Calu3 (cell line): ENCODE measurements around the gene CADM3. TPM values are rescaled to one million over a fixed set of nuclear protein-coding genes. Genes with fewer than 3 reads are reported as not detected.

Source experiments
- BruUV-seq: library from RNA; stranded (reverse); fragments of 400-500 nt; replicated peaks from 2 replicates; lab custom pipeline; 2021; lab: Mats Ljungman, UMichigan
- CTCF ChIA-PET: fragments of 300-600 bp; sonication (Branson Sonifier 250); formaldehyde crosslinking; loops from one replicate; lab custom pipeline; 2022; ENCODE audit warnings: antibody characterized with exemption; lab: Charles Lee
- DNase-seq: peaks from one replicate; pipeline ENCODE4 v3.0.0; 2022
- H3K27ac Mint-ChIP-seq: one replicate; pipeline ENCODE4 v1.8.0; 2022; ENCODE audit warnings: mixed read lengths; ENCODE audit not compliant: unreplicated experiment
- H3K27me3 Mint-ChIP-seq: one replicate; pipeline ENCODE4 v1.8.0; 2022; ENCODE audit warnings: mixed read lengths; ENCODE audit not compliant: unreplicated experiment
- H3K36me3 Mint-ChIP-seq: one replicate; pipeline ENCODE4 v1.8.0; 2022; ENCODE audit warnings: mild to moderate bottlenecking, moderate library complexity, mixed read lengths; ENCODE audit not compliant: insufficient read depth, unreplicated experiment
- H3K4me1 Mint-ChIP-seq: one replicate; pipeline ENCODE4 v1.8.0; 2022; ENCODE audit warnings: mild to moderate bottlenecking, low read depth, mixed read lengths; ENCODE audit not compliant: unreplicated experiment
- H3K4me3 Mint-ChIP-seq: one replicate; pipeline ENCODE4 v1.8.0; 2022; ENCODE audit warnings: mild to moderate bottlenecking, low read depth, moderate library complexity, mixed read lengths; ENCODE audit not compliant: unreplicated experiment
- H3K9me3 Mint-ChIP-seq: one replicate; pipeline ENCODE4 v1.8.0; 2022; ENCODE audit warnings: low read depth, mixed read lengths; ENCODE audit not compliant: unreplicated experiment
- intact Hi-C: fragments of 100-400 bp; cut with micrococcal nuclease; formaldehyde crosslinking; loops from one replicate; pipeline ENCODE4 v1.10.0; 2022; ENCODE audit not compliant: unreplicated experiment
- total RNA-seq: library from RNA; stranded (reverse); gene quantifications from 2 replicates; pipeline ENCODE4 v1.2.3, GENCODE V29; 2022
- TF ChIP-seq, protein P1 (sequence below): fragments of 200-600 bp; IDR thresholded peaks from one replicate; pipeline ENCODE4 v1.8.0; 2022; ENCODE audit warnings: antibody characterized with exemption; ENCODE audit not compliant: unreplicated experiment

CADM3 gene
- total RNA-seq, 1 experiment from 2014 or later, result not detected

DNA sequence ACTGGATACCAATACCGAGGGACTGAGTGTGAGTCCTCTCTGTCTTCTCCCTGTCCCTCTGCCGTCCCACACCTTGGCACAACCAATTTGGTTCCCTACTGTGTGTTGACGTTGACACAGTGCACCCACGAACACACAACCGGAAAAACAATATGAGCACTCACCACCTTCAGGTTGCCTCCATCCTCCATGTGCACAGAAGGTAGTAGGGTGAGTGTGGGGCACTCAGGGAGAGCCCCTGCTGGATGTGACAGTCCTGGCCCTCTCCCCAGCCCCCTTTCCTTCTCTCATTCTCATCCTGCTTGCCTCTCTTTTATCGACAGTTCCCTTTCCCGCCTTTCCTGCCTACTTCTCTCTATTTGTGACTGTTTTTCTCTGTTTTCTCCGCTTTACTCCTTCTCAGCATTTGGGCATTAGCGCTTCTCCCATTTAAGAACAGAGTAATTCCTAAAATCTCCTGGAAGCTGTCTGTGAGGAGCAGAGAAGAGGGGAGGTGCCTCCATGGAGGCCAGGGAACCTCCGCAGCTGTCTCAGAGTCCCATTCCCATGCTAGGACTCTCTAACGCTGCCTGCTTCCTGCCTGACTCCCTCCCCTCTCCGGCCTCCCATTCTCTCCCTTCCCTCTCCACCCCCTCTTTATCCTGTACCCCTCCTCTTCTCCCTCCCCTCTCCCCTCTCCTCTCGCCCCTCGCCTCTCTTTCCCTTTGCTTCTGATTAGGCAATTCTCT, 16.4 kb downstream of the CADM3 start:
- BruUV-seq, result no TSS peak
- H3K4me3 Mint-ChIP-seq, result no peak overlapping the region
- no peaks in the 10 kb centered on the region for H3K4me1 Mint-ChIP-seq
- intact Hi-C loops, result no loop called here
- H3K36me3 Mint-ChIP-seq, result no peaks in the 10 kb centered on the region
- peaks cover 93% of the 10 kb centered on the region for H3K27me3 Mint-ChIP-seq
- no peaks in the 10 kb centered on the region for H3K9me3 Mint-ChIP-seq
- CTCF ChIA-PET, result interaction anchor here (1.8 kb wide), 1 partner anchor 10 kb away, joined by 5 read pairs; no protein-coding TSS in a partner anchor
- DNase-seq, result no peak
- TF ChIP-seq, protein P1, sequence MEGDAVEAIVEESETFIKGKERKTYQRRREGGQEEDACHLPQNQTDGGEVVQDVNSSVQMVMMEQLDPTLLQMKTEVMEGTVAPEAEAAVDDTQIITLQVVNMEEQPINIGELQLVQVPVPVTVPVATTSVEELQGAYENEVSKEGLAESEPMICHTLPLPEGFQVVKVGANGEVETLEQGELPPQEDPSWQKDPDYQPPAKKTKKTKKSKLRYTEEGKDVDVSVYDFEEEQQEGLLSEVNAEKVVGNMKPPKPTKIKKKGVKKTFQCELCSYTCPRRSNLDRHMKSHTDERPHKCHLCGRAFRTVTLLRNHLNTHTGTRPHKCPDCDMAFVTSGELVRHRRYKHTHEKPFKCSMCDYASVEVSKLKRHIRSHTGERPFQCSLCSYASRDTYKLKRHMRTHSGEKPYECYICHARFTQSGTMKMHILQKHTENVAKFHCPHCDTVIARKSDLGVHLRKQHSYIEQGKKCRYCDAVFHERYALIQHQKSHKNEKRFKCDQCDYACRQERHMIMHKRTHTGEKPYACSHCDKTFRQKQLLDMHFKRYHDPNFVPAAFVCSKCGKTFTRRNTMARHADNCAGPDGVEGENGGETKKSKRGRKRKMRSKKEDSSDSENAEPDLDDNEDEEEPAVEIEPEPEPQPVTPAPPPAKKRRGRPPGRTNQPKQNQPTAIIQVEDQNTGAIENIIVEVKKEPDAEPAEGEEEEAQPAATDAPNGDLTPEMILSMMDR, result no peak
- H3K27ac Mint-ChIP-seq, result no peak overlapping the region

DNA sequence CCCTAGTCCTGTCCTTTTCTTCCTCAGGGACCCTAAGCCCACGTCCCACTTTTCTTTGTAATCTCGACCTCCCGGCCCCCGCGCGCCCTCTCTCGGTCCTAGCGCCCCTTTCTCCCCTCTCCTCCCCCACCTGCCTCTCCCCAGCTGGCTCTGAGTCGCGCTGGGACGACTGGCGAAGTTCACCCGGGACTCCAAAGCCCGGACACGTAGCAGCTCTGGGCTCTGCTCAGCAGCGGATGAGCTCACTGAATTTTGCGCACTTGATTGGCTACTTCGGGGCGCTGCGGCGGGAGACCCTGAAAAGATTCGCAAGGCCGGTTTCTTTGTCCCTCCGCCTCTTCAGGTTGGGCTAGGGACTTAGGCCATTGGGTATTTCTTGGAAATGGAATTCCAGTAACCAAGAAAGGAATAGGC, 17.0 kb downstream of the CADM3 start:
- BruUV-seq, result no TSS peak
- Mint-ChIP-seq H3K4me1 (no peaks in the 10 kb centered on the region), H3K27ac (no peak overlapping the region), H3K9me3 (no peaks in the 10 kb centered on the region), H3K4me3 (peak overlapping the region; percentile 13), H3K27me3 (peaks cover 93% of the 10 kb centered on the region), H3K36me3 (peaks cover under 1% of the 10 kb centered on the region)
- peak; percentile 20 for DNase-seq
- CTCF ChIA-PET, result interaction anchor here (1.8 kb wide), 1 partner anchor 10 kb away, joined by 5 read pairs; no protein-coding TSS in a partner anchor
- TF ChIP-seq, protein P1, result no peak
- intact Hi-C loops, result no loop called here

DNA sequence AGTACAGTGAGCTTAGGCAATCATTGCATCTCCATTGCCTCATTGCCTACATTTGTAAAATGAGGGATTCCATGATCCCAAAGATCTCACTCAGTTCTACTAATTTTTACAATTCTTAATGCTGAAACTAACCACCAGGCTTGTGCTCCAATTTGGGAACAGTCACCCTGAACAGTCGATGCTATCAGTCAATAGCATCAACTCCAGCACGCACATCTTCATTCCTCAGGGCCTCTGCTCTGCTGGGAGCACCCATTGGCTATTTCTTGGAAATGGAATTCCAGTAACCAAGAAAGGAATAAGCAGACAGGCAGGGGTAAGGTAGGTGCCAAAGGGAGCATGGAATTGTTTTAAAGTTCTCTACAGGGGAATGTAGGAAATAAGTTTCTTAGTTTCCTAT, 19.0 kb downstream of the CADM3 start:
- CTCF ChIA-PET, result no interaction called here
- H3K4me3 Mint-ChIP-seq, result no peak overlapping the region
- H3K9me3 Mint-ChIP-seq, result no peaks in the 10 kb centered on the region
- H3K27me3 Mint-ChIP-seq, result peaks cover 99% of the 10 kb centered on the region
- H3K4me1 Mint-ChIP-seq, result no peaks in the 10 kb centered on the region
- intact Hi-C loops, result no loop called here
- no TSS peak for BruUV-seq
- DNase-seq, result no peak
- peaks cover 6% of the 10 kb centered on the region for H3K36me3 Mint-ChIP-seq
- no peak overlapping the region for H3K27ac Mint-ChIP-seq
- TF ChIP-seq, protein P1, result no peak

DNA sequence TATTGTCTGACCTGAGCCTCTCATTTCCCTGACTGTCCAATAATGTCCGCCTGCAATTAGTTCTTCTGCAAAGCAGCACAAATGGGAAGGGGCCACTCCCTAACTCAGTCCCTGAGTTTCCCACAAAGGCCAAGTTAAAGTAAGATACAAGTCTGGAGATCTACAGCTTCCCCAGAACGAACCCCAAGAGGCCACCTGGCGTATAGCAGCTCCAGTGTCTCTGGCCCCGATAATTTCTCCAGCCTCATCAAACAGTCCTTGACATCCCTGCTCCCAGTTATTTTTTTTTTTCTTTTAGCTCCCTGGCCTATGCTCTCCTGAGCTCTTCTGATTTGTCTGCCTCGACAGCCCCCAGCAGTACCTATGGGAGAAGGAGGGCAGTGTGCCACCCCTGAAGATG, 25.1 kb downstream of the CADM3 start:
- Mint-ChIP-seq H3K27me3 (peaks cover 93% of the 10 kb centered on the region), H3K27ac (no peak overlapping the region), H3K4me3 (no peak overlapping the region), H3K4me1 (no peaks in the 10 kb centered on the region), H3K36me3 (peaks cover 6% of the 10 kb centered on the region), H3K9me3 (no peaks in the 10 kb centered on the region)
- no TSS peak for BruUV-seq
- DNase-seq, result no peak
- CTCF ChIA-PET, result interaction anchor here (0.9 to 1.9 kb wide), 6 partner anchors 12 to 64 kb away, joined by 3 to 8 read pairs (median 4); no protein-coding TSS in a partner anchor
- intact Hi-C loops, result no loop called here
- TF ChIP-seq, protein P1, result peak; percentile 25
